GM23338 (cell line): ENCODE data around the gene PRPF19. TPM values are rescaled to one million over a fixed set of nuclear protein-coding genes. Genes with fewer than 3 reads are reported as not detected.

Experiments used
- ATAC-seq: fragments of 200-7000 bp; cut with Tn5 transposase; 3 replicates; pipeline ENCODE4 v1.9.1; 2020
- DNase-seq: peaks from one replicate; pipeline ENCODE4 v3.0.0-alpha.2; 2015; ENCODE audit warnings: low spot score
- H2AFZ ChIP-seq: fragments of 200-600 bp; sonication (generic); 2 replicates; pipeline ENCODE4 v1.8.0; 2016; ENCODE audit warnings: antibody characterized with exemption, mild to moderate bottlenecking, moderate library complexity
- H3F3A ChIP-seq: fragments of 200-600 bp; sonication (generic); replicated peaks from 2 replicates; pipeline ENCODE4 v1.8.0; 2017; ENCODE audit warnings: antibody characterized with exemption, mixed run types, low read depth
- H3K27ac ChIP-seq: fragments of 200-600 bp; sonication (generic); 2 replicates; pipeline ENCODE4 v1.6.1; 2016; ENCODE audit warnings: low read depth
- H3K27me3 ChIP-seq: fragments of 200-600 bp; sonication (generic); 2 replicates; pipeline ENCODE4 v1.8.0; 2016; ENCODE audit warnings: mild to moderate bottlenecking, mixed run types, moderate library complexity; ENCODE audit not compliant: insufficient read depth
- H3K36me3 ChIP-seq: fragments of 200-600 bp; sonication (generic); 2 replicates; pipeline ENCODE4 v1.8.0; 2016; ENCODE audit warnings: mild to moderate bottlenecking; ENCODE audit not compliant: insufficient read depth
- H3K4me1 ChIP-seq: fragments of 200-600 bp; sonication (generic); 2 replicates; pipeline ENCODE4 v1.8.0; 2016; ENCODE audit warnings: mild to moderate bottlenecking, moderate library complexity; ENCODE audit not compliant: insufficient read depth
- H3K4me2 ChIP-seq: fragments of 200-600 bp; sonication (generic); 2 replicates; pipeline ENCODE4 v1.7.1; 2017; ENCODE audit warnings: mixed run types
- H3K4me3 ChIP-seq: fragments of 200-600 bp; sonication (generic); 2 replicates; pipeline ENCODE4 v1.6.1; 2016; ENCODE audit warnings: mixed run types
- H3K79me2 ChIP-seq: fragments of 200-600 bp; sonication (generic); replicated peaks from 2 replicates; pipeline ENCODE4 v1.8.0; 2017; ENCODE audit warnings: mild to moderate bottlenecking; ENCODE audit not compliant: insufficient read depth
- H3K9me2 ChIP-seq: fragments of 200-600 bp; sonication (generic); 2 replicates; pipeline ENCODE4 v1.8.0; 2017; ENCODE audit not compliant: insufficient read depth
- H4K20me1 ChIP-seq: fragments of 200-600 bp; sonication (generic); replicated peaks from 2 replicates; pipeline ENCODE4 v1.8.0; 2017; ENCODE audit warnings: mild to moderate bottlenecking; ENCODE audit not compliant: insufficient read depth
- H3K27ac Mint-ChIP-seq: 2 replicates; pipeline ENCODE4 v1.8.0; 2020; ENCODE audit warnings: inconsistent platforms, mild to moderate bottlenecking, moderate library complexity, mixed read lengths
- H3K27me3 Mint-ChIP-seq: 3 replicates; pipeline ENCODE4 v1.8.0; 2022; ENCODE audit warnings: low read depth, mild to moderate bottlenecking, moderate library complexity, mixed read lengths, inconsistent platforms; ENCODE audit not compliant: insufficient read depth, poor library complexity
- H3K36me3 Mint-ChIP-seq: 3 replicates; pipeline ENCODE4 v1.8.0; 2021; ENCODE audit warnings: low read depth, mild to moderate bottlenecking, inconsistent platforms, moderate library complexity, mixed read lengths
- H3K4me1 Mint-ChIP-seq: 3 replicates; pipeline ENCODE4 v1.8.0; 2020; ENCODE audit warnings: mild to moderate bottlenecking, inconsistent platforms, mixed read lengths
- H3K4me3 Mint-ChIP-seq: 3 replicates; pipeline ENCODE4 v1.8.0; 2021; ENCODE audit warnings: moderate library complexity, mild to moderate bottlenecking, inconsistent platforms, mixed read lengths
- H3K9me3 Mint-ChIP-seq: 3 replicates; pipeline ENCODE4 v1.8.0; 2020; ENCODE audit warnings: moderate library complexity, mild to moderate bottlenecking, inconsistent platforms, mixed read lengths
- CREB1 ChIP-seq: fragments of 250-450 bp; sonication (Bioruptor Pico); IDR thresholded peaks from 2 replicates; pipeline ENCODE4 v1.5.0; 2020; ENCODE audit warnings: low read depth, mild to moderate bottlenecking, moderate library complexity
- CTCF ChIP-seq, 2 experiments: fragments of 200-600 bp in 1 of 2; sonication (generic) in 1 of 2; conservative IDR thresholded peaks; 2 replicates each; pipeline versions ENCODE4 v1.5.1 to v1.6.1; 2016 to 2017; ENCODE audit warnings: antibody characterized with exemption in 2 of 2, low read depth in 2 of 2, mild to moderate bottlenecking in 2 of 2, moderate library complexity in 1 of 2
- ETS1 ChIP-seq: IDR thresholded peaks from 2 replicates; pipeline ENCODE4 v1.6.1; 2016; ENCODE audit warnings: antibody characterized with exemption
- EZH2 ChIP-seq: fragments of 200-600 bp; sonication (generic); IDR thresholded peaks from one replicate; pipeline ENCODE4 v1.8.0; 2017; ENCODE audit warnings: antibody characterized with exemption, mild to moderate bottlenecking, low read depth; ENCODE audit not compliant: unreplicated experiment
- EZH2phosphoT487 ChIP-seq: fragments of 200-600 bp; sonication (generic); IDR thresholded peaks from one replicate; pipeline ENCODE4 v1.8.1; 2018; ENCODE audit warnings: antibody characterized with exemption; ENCODE audit not compliant: unreplicated experiment
- JUNB ChIP-seq: IDR thresholded peaks from one replicate; pipeline ENCODE4 v1.6.1; 2016; ENCODE audit warnings: antibody characterized with exemption; ENCODE audit not compliant: unreplicated experiment
- NANOG ChIP-seq: IDR thresholded peaks from 2 replicates; pipeline ENCODE4 v1.6.1; 2016; ENCODE audit warnings: antibody characterized with exemption, borderline replicate concordance
- POLR2AphosphoS5 ChIP-seq: IDR thresholded peaks from 2 replicates; pipeline ENCODE4 v1.6.1; 2016; ENCODE audit warnings: antibody characterized with exemption, low read depth
- REST ChIP-seq: IDR thresholded peaks from one replicate; pipeline ENCODE4 v1.6.1; 2018; ENCODE audit warnings: antibody characterized with exemption; ENCODE audit not compliant: unreplicated experiment
- STAT1 ChIP-seq: IDR thresholded peaks from one replicate; pipeline ENCODE4 v1.6.1; 2016; ENCODE audit warnings: antibody characterized with exemption; ENCODE audit not compliant: unreplicated experiment
- ZNF114 ChIP-seq: fragments of 250-450 bp; sonication (Bioruptor Pico); IDR thresholded peaks from 2 replicates; pipeline ENCODE4 v1.5.0; 2020; ENCODE audit warnings: mild to moderate bottlenecking, moderate library complexity
- ZNF331 ChIP-seq: fragments of 250-450 bp; sonication (Bioruptor Pico); IDR thresholded peaks from 2 replicates; pipeline ENCODE4 v1.5.0; 2020; ENCODE audit warnings: low read depth, mild to moderate bottlenecking, moderate library complexity
- ZNF462 ChIP-seq: fragments of 250-450 bp; sonication (Bioruptor Pico); IDR thresholded peaks from 2 replicates; pipeline ENCODE4 v1.5.0; 2020; ENCODE audit warnings: mild to moderate bottlenecking, moderate library complexity
- polyA plus RNA-seq: library from polyadenylated mRNA; unstranded; fragments of >200 nt; fragmentation: Nextera tagmentation; extraction: Ambion mirVana; gene quantifications from 2 replicates; pipeline ENCODE4 v1.2.1, GENCODE V29; 2016
- total RNA-seq: library from RNA; depleted of rRNA; stranded (reverse); fragments of >200 nt; shearing (Covaris generic); gene quantifications from 2 replicates; pipeline ENCODE4 v1.2.3, GENCODE V29; 2014

PRPF19 gene
- total and polyA plus RNA-seq, 2 experiments from 2014 or later: 153 to 161 TPM

- Mint-ChIP-seq H3K4me3 (peak overlapping the region; percentile 91), H3K4me1 (peaks cover 20% of the 10 kb centered on the region), H3K36me3 (peaks cover 53% of the 10 kb centered on the region), H3K27me3 (peaks cover 11% of the 10 kb centered on the region), H3K27ac (no peak overlapping the region), H3K9me3 (no peaks in the 10 kb centered on the region; the same call in 2 of the 3 replicates)
- no peak overlapping the region for H2AFZ ChIP-seq
- H3K36me3 ChIP-seq: 0 out of 2 replicates have a peak, but pooled peaks cover 2% of the 10 kb centered on the region
- H3K27ac ChIP-seq: no peak overlapping the region
- peak overlapping the region; percentile 90 for H3K4me2 ChIP-seq
- DNase-seq (no peak), ATAC-seq (no peak)
- no peaks in the 10 kb centered on the region for H3K79me2 ChIP-seq
- peaks cover 10% of the 10 kb centered on the region; the same call in 1 of the 2 replicates for H3K27me3 ChIP-seq
- H3K4me1 ChIP-seq: peaks cover 6% of the 10 kb centered on the region
- peaks cover 9% of the 10 kb centered on the region; the same call in 1 of the 2 replicates for H4K20me1 ChIP-seq
- no peaks in the 10 kb centered on the region for H3F3A ChIP-seq
- no peak for TF ChIP-seq EZH2phosphoT487
- no peak for TF ChIP-seq NANOG
- no peak for TF ChIP-seq CREB1 (CRISPR knock-in tag)
- no peak for TF ChIP-seq JUNB
- no peak for TF ChIP-seq ZNF114 (CRISPR knock-in tag)
- no peak for TF ChIP-seq EZH2
- TF ChIP-seq STAT1: no peak
- TF ChIP-seq ZNF331 (CRISPR knock-in tag): no peak
- no peak for TF ChIP-seq POLR2AphosphoS5
- TF ChIP-seq REST: no peak
- TF ChIP-seq ETS1: no peak
- TF ChIP-seq CTCF (conservative IDR thresholded peaks at IDR 0.05; ENCODE audit: low read depth in 2 of 2): no peak
- TF ChIP-seq ZNF462 (CRISPR knock-in tag): no peak
- no peaks in the 10 kb centered on the region for H3K9me2 ChIP-seq
- H3K4me3 ChIP-seq: peak overlapping the region; percentile 91
Observed at GRCh38 chr11:60925868-60926267, 19.5 kb upstream of the PRPF19 start.
